ENCODE data around the gene ADAM12. TPM values are rescaled to one million over a fixed set of nuclear protein-coding genes. Genes with fewer than 3 reads are reported as not detected.

Gene ADAM12
- total and polyA plus RNA-seq, 12 donors: 0.08 to 3.9 (median 0.53) TPM

DNA sequence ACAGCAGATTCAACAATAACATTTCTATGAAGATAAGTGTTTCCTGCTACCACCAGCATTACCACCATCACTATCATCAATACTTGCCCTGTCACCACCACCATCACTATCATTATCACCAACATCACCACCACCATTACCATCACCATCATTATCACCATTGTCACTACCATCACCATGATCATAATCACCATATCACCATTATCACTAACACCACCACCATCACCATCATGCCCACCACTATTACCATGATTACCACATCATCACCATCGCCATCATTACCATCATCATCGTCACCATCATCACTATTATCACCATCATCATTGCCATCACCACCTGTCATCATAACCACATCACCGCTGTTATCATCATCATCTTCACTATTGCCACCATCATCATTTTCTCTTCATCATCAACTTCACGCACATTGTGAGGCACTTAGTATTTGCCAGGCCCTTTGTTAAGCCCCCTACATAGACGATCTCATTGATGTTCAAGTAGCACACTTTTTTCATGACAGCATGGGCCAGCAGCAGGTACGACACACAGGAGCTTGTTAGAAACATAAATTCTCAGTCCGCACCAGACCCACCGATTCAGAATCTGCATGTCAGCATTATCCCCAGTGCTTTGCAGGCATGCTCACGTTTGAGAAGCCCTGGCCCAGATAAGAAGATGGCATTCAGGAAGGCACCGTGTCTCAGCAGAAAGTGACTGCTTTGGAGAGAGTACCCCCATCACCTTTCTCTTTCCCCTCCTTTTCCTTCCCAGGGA, 161.1 kb downstream of the ADAM12 start:
- intact Hi-C loops (cut with DNase I): no loop called here
- WGBS, 4 donors: 85 to 93% (median 89%) methylated on average over 10 of the region's 10 CpGs

DNA sequence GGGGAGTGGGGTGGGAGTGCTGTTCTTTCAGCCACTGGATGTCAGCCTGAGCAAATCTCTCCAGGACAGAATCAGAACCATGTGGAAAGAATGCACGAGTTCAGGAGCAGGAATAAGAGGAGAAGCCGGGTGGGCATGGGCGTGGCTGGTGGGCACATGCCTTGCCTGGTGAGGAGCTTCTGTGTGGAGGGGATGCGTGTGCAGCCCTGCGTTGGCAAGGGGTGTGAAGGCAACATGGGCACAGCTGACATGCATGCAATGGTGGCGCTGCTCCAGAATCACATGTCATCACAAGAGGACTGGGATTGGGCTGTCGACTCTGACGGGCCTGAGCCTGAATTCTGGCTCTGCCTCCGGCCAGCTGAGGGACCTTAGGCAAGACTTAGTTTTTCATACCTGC, 162.1 kb downstream of the ADAM12 start:
- no peaks in the 10 kb centered on the region for H3K9me3 ChIP-seq (replicated peaks in 1 of 3)
- peaks cover 0 to 6% of the 10 kb centered on the region in 2 donors for H3K4me1 ChIP-seq (replicated peaks in 1 of 2)
- H3K27me3 ChIP-seq: no peaks in the 10 kb centered on the region
- no peaks in the 10 kb centered on the region for H3K36me3 ChIP-seq (replicated peaks in 1 of 2)
- no peak overlapping the region for H3K27ac ChIP-seq
- TF ChIP-seq, protein P1, sequence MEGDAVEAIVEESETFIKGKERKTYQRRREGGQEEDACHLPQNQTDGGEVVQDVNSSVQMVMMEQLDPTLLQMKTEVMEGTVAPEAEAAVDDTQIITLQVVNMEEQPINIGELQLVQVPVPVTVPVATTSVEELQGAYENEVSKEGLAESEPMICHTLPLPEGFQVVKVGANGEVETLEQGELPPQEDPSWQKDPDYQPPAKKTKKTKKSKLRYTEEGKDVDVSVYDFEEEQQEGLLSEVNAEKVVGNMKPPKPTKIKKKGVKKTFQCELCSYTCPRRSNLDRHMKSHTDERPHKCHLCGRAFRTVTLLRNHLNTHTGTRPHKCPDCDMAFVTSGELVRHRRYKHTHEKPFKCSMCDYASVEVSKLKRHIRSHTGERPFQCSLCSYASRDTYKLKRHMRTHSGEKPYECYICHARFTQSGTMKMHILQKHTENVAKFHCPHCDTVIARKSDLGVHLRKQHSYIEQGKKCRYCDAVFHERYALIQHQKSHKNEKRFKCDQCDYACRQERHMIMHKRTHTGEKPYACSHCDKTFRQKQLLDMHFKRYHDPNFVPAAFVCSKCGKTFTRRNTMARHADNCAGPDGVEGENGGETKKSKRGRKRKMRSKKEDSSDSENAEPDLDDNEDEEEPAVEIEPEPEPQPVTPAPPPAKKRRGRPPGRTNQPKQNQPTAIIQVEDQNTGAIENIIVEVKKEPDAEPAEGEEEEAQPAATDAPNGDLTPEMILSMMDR (IDR thresholded peaks at IDR 0.05): no peak
- no peak for TF ChIP-seq POLR2A (IDR thresholded peaks at IDR 0.05)
- no peak overlapping the region for H3K4me3 ChIP-seq
- 87 to 92% (median 92%) methylated on average over 9 of the region's 9 CpGs for WGBS, 4 donors
- no peak for DNase-seq
- intact Hi-C loops (cut with DNase I): no loop called here

More for the DNA sequence above, 161.1 kb downstream of the ADAM12 start:
- DNase-seq: no peak
- no peak for TF ChIP-seq POLR2A (IDR thresholded peaks at IDR 0.05)
- TF ChIP-seq, protein P1 (IDR thresholded peaks at IDR 0.05): no peak
- Histone ChIP-seq H3K9me3 (replicated peaks in 1 of 3) (no peaks in the 10 kb centered on the region), H3K4me1 (replicated peaks in 1 of 2) (peaks cover 0 to 6% of the 10 kb centered on the region in 2 donors), H3K4me3 (no peak overlapping the region), H3K27me3 (no peaks in the 10 kb centered on the region), H3K36me3 (replicated peaks in 1 of 2) (no peaks in the 10 kb centered on the region), H3K27ac (no peak overlapping the region)

DNA sequence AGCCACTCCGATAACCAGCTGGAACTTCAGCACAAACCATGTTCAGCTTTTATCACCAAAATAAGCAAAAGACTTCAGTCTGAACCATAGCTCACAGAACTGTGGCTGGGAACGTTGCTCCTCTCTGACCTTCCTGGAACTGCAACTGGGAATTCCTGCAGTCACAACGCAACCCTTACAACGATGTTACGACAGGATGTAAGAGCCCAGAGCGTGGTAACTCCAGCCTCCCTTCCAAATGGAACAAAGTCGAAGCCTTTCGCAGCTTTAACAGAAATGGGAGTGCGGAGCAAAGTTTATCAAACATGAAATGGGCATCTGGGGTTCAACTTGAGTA, 162.6 kb downstream of the ADAM12 start:
- H3K27ac ChIP-seq: peak overlapping the region in 1 of 5 donors; percentile 19
- H3K4me1 ChIP-seq (replicated peaks in 1 of 2): peaks cover 0 to 6% of the 10 kb centered on the region in 2 donors
- no peaks in the 10 kb centered on the region for H3K9me3 ChIP-seq (replicated peaks in 1 of 3)
- intact Hi-C loops (cut with DNase I): no loop called here
- H3K27me3 ChIP-seq: no peaks in the 10 kb centered on the region
- WGBS, 4 donors: 61 to 69% (median 65%) methylated on average over 8 to 9 of the region's 9 CpGs
- no peak overlapping the region for H3K4me3 ChIP-seq
- TF ChIP-seq POLR2A (IDR thresholded peaks at IDR 0.05): no peak
- TF ChIP-seq, protein P1 (IDR thresholded peaks at IDR 0.05): no peak
- DNase-seq: no peak
- no peaks in the 10 kb centered on the region for H3K36me3 ChIP-seq (replicated peaks in 1 of 2)

GRCh38 chr10:126224967-126225671, 163.2 kb downstream of the ADAM12 start:
- H3K4me1 ChIP-seq (replicated peaks in 1 of 2): peaks cover 0 to 6% of the 10 kb centered on the region in 2 donors
- peak overlapping the region in 1 of 5 donors; percentile 19 for H3K27ac ChIP-seq
- TF ChIP-seq, protein P1 (IDR thresholded peaks at IDR 0.05): no peak
- TF ChIP-seq POLR2A (IDR thresholded peaks at IDR 0.05): no peak
- no peaks in the 10 kb centered on the region for H3K36me3 ChIP-seq (replicated peaks in 1 of 2)
- H3K4me3 ChIP-seq: no peak overlapping the region
- H3K27me3 ChIP-seq: no peaks in the 10 kb centered on the region
- no peaks in the 10 kb centered on the region for H3K9me3 ChIP-seq (replicated peaks in 1 of 3)
- no peak for DNase-seq
- intact Hi-C loops (cut with DNase I): no loop called here
- WGBS, 4 donors: 79 to 85% (median 83%) methylated on average over 20 of the region's 20 CpGs

Measured in adrenal gland (tissue), 12 donors.